GM19238 (cell line): ENCODE results near the gene VTA1.
"Not testable (repeated sequence)": the region's sequence is repeated elsewhere in the genome, so short reads cannot be mapped to it uniquely, and the experiment has no call there.

Source experiments
- DNase-seq: peaks from one replicate; pipeline ENCODE4 v3.0.0; 2011; ENCODE audit warnings: low spot score; ENCODE audit not compliant: insufficient read length

The VTA1 gene

DNA sequence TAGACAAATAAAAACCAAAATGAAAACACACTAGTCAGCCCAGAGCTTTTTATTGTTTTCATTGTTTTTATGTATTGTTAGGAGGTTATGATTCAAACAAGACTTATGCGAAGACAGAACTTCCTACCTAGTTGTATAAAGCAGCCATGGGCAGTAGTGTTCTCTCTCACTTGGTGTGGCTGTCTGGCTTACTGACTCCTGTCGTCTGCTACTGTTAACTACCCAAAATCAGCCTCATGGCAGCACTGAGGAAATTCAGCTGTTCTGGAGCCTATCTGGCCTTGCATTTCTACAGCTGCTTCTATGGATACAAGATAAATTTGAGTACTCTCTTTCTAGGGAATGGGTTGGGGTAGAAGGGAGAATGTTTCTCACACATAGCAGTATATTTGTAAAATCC lies 20.4 kb downstream of the VTA1 start:
- DNase-seq, result no peak

DNA sequence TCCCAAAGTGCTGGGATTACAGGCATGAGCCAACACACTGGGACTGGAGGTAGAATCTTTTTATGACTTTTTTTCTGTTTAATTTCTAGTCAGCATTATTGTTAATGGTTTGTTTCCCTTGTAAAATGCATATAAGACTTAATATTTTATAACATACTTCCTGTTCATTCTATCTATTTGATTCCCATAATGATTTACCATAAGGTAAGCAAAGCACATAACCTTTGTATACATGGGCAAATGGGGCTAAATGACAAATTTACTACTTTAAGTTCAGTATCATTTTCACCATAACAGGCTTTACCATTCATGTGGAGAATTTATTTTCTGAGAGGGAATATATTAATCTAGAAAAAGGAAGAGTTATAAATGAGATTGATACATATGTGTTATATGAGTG lies 24.3 kb downstream of the VTA1 start:
- no peak for DNase-seq

DNA sequence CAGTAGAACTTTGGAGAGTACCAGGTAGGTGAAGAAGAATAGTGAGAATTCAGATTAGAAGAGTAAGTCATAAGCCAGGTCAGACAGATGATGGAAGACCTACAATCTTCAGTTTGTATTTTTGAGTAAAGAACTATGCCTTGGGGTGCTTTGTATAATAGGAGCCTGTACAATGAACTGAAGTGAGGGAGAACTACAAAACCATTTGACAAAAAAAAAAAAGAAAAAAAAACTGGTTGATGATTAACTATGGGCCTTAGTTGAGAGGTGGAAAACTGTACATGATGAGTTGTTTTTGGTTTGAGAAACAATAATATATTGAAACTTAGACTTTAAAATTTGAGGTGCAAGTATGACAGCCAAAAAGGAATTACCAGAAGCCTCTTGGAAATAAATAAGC lies 25.7 kb downstream of the VTA1 start:
- no peak for DNase-seq

DNA sequence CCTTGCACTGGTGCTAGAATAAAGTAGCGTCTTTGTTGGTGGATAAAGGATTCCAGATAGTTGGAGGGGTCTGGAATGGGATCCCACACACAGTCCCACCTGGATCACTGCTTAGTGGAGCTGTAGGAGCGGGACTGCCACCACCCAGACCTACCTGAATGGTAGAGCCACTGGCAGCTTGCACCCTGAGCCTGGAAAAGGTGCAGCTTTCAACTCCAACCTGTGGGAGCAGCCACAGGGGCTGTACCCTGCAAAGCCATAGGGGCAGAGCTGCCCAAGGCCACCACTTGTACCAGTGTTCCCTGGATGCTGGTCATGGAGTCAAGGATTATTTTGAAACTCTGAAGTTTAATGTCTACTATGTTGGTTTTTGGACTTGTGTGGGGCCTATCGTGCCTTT lies 26.9 kb downstream of the VTA1 start:
- DNase-seq, result no peak

DNA sequence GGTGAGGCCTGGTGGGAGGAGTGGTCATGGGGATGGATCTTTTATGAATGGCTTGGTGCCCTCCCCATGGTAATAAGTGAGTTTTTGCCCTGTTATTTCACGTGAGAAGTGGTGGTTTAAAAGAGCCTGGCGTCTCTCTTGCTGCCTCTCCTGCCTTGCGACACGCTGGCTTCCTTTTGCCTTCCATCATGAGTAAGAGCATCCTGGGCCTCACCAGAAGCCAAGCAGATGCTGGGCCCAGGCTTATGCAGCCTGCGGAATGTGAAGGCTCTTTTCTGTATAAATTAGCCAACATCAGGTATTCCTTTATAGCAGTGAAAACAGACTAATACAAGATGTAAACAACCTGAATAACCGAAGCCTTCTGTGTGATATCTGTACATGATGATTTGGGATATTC lies 27.6 kb downstream of the VTA1 start:
- DNase-seq, result no peak

DNA sequence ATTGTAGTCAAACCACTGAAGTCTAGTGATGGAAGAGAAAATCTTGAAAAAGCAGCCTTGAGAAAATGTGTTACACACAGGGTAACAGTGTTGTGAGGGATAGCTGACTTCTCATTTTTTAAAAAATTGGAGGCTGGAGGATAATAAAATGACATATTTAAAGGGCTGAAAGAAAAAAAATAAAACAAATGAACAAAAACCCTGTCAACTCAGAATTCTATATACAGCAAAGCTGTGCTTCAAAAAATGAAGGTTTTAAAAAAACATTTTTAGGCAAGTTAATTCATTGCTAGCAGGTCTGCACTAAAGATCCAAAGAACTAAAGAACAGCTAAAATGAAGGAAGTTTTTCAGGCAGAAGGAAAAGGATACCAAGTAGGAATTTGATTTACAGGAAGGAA lies 31.1 kb downstream of the VTA1 start:
- no peak for DNase-seq

DNA sequence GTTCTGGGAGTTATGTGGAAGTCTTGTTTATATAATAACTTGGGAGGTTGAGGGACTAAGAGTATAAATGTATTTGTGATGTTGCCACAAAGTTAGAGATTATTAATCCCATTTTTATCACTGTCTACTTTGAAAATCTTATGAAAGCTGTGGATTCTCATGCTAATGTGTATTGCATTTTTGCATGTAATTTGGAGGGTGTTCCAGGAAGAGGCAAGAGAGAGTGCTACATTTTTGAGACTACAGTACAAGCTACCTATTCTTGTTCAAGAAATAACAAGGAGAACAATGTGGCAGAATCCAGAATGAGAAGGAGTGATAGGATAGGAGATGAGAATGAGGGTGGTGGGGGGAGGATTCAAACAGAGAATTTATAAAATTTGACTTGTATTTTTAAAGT lies 34.9 kb downstream of the VTA1 start:
- no peak for DNase-seq

DNA sequence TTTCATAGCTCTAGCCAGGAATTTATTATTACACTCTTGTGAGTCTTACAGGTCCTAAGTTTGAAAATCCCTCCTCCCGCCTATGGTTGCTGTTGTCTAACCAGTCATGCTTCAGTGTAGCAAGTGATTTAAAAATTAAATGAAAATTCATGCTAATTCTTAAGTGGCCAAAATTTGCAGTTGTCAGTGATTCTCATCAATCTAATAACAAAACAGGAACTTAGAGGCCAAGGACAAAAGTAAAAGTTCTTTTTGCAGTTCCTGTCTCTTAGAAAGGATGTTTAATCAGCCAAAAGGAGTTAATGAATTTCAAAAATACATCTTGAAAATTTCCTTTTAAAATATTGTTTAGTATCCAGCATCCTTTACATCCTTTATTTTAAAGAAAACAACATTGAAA lies 36.3 kb downstream of the VTA1 start:
- DNase-seq, result no peak

DNA sequence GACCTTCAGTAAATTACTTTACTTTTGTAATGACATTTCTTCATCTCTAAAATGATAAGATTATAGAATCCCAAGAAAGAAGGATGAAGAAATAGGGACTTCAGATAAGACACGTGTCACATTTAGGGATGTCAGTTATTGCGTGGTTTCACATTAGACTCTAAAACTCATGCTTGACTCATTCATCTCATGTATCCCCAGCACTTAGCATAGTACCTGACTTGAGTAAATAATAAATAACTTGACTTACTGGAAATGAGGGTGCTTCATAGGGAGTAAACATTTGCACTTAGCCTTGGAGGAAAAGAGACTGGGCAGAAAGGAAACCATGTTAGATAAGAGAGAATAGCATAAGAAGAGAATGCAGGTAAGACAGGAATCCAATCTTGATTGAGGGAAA lies 37.2 kb downstream of the VTA1 start:
- DNase-seq, result no peak

DNA sequence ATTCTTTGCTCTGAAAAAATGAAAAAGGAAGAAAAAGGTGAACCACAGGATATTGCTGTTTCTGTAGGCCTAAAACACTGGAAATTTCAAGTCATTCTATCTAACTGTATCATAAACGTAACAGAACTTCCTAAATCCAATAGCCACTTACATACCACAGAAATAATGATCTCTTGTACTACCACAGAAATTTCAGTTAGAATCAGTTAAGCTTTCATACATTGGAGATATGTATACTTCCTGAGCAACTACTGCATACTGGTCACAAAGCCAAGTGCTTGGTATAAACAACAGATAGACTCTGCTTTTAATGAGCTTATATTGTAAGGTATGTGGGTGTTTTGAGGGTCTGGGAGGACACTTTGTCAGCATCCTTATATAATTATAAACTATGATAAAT lies 38.6 kb downstream of the VTA1 start:
- DNase-seq, result no peak

DNA sequence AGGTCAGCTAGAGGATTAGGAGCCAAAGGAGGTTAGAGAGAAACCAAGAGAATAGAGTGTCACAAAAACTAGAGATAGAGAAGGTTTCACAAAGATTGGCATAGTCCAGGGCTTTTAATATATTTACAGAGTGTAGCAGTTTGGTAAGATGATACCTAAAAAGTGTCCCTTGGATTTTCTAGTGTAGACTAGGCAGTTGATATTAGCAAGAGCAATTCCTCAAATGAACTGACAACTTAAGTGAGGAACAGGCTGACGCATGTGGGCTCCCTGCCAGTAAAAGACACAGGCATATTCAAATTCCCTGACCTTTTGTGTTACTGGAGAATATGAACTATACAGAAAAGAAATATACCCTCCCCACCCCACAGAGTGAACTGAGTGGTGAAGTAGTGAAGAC lies 40.1 kb downstream of the VTA1 start:
- DNase-seq, result no peak

DNA sequence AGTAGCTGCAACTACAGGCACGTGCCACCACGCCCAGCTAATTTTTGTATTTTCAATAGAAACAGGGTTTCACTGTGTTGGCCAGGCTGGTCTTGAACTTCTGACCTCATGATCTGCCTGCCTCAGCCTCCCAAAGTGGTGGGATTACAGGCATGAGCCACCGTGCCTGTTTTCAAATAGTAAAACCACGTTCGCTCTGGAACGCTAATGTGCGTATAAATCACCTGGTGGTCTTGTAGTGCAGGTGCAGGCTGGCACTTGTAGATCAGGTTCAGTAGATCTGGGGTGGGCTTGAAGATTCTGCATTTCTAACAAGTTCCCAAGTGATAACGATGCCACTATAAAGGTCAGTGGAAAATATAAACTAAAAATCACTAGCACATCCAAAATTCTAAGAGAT lies 41.3 kb downstream of the VTA1 start:
- DNase-seq, result not testable (repeated sequence)

DNA sequence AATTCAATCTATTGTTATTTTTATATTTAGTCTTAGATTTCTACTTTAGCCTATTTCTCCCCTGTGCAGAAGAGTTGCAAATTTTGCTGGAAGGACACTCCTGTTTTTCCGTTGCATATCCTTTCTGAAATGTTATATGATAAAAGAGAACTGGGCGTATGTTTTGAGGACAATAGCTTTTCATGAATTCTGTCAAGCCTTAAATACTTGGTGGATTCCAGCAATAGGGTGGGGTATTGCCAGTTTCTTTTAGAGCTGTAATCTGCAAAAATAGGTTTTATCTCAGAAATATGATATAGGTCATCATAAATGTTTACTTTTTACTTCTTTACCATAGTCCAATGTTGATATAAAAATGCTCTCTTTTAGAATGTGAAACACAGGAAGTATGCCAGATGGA lies 42.0 kb downstream of the VTA1 start:
- no peak for DNase-seq

DNA sequence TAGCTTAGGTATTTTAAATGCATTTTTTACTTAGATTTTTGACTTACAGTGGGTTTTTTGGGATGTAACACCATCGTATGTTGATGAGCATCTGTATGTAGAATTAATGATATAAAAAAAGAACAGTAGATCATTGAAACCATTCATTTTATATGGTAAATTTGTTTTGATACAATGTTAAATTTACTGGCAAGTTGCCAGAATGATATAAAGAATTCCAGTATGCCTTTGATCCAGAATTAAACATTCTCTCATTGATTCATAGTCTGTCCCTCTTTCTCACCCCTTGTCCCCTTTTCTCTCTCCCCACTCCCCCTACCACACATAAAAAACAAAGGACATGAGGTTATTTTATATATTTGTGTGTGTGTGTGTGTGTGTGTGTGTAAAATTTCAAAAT lies 45.3 kb downstream of the VTA1 start:
- no peak for DNase-seq

DNA sequence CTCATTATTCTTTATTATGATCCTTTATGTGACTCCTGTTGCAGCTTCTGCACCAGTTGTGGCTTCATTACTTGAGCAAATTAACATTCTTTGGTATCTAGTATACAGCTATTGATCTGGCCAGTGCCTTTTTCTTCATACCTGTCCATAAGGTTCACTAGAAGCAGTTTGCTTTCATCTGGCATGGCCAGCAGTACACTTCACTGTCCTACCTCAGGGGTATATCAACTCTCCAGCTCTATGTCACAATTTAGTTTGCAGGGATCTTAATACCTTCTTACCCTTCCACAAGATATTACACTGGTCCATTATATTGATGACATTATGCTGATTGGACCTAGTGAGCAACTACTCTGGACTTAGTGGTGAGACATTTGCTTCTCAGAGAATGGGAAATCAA lies 46.6 kb downstream of the VTA1 start:
- DNase-seq, result no peak

DNA sequence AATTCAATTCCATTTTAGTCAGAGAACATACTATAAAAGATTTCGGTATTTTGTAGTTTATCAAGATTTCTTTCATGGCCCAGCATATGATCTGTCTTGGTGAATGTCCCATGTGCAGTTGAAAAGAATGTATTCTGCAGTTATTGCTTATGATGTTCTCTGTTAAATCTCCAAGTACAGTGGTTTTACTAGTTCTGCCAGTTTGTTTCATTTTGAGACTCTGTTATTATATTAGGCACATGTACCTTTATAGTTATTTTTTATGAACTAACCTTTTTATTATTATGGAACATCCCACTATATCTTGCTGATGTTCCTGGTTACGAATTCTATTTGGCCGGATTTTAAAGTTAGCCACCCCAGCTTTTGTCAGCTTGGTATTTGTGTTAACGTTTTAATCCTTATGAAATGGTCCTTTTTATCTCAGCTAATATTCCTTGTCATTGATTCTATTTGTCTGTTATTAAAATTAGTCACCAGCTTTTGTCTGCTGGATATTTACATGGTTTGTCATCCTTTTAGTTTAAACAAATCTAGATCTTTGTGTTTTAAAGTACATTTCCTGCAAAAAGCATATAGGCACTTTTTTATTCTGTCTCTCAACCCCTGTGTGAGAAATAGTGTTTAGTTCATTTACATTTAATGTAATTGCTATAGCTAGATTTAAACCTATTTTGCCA lies 48.9 kb downstream of the VTA1 start:
- no peak for DNase-seq

DNA sequence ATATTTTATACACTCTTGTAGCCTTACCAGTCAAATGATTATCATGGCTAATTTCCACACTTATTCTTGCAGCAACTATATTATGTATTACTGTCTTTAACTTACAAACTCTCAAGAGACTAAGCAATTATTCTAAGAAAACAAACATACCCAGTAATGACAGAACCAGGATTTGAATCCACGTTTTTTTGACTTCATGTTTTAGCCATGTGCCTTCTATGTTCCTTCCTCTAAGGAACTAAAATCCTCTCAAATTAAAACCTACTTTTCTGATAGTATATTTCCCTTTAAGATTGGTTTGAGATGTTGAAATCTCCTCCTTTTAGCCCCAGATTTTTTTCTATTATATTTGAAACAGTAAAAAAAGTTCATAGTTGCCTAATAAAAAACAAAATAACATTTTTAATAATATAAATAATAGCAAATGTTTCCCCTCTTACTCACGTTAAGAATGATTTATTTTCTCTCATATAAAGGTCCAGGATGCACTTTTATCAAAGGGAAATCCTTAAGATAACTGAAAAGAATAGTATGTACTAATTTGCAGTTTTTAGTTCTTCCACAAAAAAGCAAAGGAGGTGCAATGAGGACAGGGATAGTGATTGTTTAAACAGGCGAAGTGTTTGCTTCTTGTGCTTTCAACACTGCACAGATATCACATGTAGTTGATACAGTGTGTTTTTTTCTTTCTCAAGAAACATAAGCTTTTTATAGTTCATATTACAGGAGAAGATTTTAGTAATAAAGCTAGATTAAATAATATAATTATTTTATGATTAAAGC lies 54.0 kb downstream of the VTA1 start:
- no peak for DNase-seq

DNA sequence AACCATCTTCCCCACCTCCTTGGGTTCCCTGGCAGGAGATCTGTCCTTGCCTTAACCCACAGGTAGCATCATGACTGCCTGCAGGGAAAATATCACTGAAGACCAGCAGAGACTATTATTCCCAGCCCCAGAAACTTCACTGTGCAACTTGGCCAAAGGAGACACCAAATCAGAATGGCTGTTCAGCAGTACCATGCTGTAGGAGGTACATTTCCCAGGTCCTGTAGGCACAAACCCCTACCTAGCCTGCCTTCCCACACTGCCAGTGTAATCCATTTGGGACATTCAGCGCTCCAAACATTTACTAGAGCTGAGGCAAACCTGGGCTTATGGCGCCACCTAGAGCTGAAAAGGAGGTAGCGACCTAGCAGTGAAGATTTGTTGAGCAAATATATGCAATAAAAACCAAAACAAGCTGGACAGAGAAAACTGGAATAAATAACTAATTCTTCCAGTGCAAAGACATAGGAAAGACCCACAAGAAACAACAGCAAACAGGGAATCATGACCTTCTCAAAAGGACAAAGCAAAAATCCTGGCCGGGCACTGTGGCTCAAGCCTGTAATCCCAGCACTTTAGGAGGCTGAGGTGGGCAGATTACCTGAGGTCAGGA lies 60.3 kb downstream of the VTA1 start:
- DNase-seq, result no peak

DNA sequence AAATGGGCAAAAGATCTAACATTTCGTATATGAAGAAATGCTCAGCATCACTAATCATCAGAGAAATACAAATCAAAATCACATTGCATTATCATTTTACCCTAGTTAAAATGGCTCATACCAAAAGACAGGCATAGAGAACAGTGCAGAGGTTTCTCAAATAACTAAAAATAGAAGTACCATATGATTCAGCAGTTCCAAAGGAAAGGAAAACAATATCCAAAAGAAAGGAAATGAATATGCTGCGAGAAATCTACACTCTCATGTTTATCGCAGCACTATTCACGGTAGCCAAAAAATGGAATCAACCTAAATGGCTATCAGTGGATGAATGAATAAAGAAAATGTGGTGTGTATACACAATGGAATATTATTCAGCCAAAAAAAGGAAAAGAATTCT lies 63.5 kb downstream of the VTA1 start:
- DNase-seq, result no peak

DNA sequence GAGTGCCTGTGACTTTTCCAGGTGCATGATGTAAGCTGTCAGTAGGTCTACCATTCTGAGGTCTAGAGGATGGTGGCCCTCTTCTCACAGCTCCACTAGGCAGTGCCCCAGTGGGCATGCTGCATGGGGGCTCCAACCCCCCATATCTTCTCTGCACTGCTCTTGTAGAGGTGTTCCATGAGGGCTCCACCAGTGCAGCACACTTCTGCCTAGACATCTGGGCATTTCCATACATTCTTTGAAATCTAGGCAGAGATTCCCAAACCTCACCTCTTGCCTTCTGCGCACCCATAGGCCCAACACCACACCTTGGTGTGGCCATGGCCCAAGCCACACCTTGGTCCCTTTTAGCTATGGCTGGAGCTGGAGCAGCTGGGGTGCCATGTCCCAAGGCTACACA lies 66.3 kb downstream of the VTA1 start:
- no peak for DNase-seq

DNA sequence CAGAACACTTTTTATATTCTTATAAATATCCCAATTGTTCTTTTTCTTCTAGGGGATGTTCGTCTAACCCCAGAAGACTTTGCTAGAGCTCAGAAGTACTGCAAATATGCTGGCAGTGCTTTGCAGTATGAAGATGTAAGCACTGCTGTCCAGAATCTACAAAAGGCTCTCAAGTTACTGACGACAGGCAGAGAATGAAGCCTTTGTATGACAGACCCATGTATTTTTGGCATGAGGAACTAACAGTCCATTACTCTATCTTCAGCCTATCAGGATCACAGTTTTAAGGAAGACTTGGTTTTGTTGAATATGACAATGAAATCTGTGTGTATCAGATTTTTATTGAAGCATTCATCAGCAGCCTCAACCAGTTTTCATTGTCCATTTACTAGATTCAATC lies 71.4 kb downstream of the VTA1 start:
- DNase-seq, result no peak

DNA sequence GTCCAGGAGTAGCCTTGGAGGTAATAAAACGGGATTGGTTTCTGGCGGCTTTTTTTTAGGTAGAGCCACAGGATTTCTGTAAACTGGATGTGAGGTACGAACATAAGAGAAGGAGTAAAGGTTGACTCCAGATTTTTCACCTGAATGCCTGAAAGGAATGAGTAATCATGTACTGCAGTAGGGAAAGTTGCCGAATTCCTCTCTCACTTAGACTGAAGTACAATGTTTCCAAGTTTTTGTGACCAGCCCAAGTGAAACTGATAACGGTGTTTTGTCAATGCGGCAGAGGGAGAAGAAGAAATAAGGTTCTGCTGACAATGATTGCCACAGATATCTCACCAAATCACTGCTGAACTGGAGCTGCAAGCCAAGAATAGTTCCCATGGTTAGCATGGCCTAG lies 75.0 kb downstream of the VTA1 start:
- no peak for DNase-seq

DNA sequence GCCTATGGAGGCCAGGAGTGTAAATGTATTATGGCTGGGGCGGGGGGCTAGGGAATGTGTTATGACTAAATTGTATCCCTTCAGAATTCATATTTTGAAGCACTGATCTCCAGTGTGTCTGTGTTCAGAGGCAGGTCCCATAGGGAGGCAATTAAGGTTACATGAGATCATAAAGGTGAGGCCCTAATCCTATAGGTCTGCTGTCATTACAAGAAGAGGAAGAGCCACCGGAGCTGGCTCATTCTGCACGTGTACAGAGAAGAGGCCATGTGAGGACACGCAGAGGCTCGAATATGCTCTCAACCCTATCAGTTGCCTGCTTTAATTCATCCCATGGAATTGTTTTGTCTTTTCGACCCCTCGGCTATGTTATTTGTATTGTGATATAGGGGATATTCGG lies 76.9 kb downstream of the VTA1 start:
- DNase-seq, result no peak
